WERI-Rb-1 (cell line): ENCODE data around the gene METTL13.

ENCODE experiments used
- DNase-seq: peaks from one replicate; pipeline ENCODE4 v3.0.0-alpha.2; 2020
- H3K27ac ChIP-seq: fragments of 250-450 bp; sonication (Bioruptor Pico); 2 replicates; pipeline ENCODE4 v1.5.1; 2020; ENCODE audit warnings: mild to moderate bottlenecking, moderate library complexity
- H3K27me3 ChIP-seq: fragments of 250-450 bp; sonication (Bioruptor Pico); 2 replicates; pipeline ENCODE4 v1.5.1; 2021; ENCODE audit warnings: mild to moderate bottlenecking, low read depth, moderate library complexity; ENCODE audit not compliant: insufficient read depth, severe bottlenecking
- H3K36me3 ChIP-seq: fragments of 250-450 bp; sonication (Bioruptor Pico); 2 replicates; pipeline ENCODE4 v1.5.1; 2020; ENCODE audit warnings: mild to moderate bottlenecking, moderate library complexity
- H3K4me3 ChIP-seq: 2 replicates; pipeline ENCODE4 v1.5.1; 2011; ENCODE audit warnings: low read depth, mild to moderate bottlenecking, control low read depth, low read length
- H3K9me3 ChIP-seq: fragments of 250-450 bp; sonication (Bioruptor Pico); 2 replicates; pipeline ENCODE4 v1.5.1; 2021; ENCODE audit warnings: mild to moderate bottlenecking, moderate library complexity; ENCODE audit not compliant: severe bottlenecking
- CTCF ChIP-seq: IDR thresholded peaks from 2 replicates; pipeline ENCODE4 v1.5.1; 2011; ENCODE audit warnings: low read depth, mild to moderate bottlenecking, control low read depth, inconsistent platforms, low read length

The METTL13 gene

GRCh38 chr1:171769754-171770153, 11.7 kb upstream of the METTL13 start:
- TF ChIP-seq CTCF = no peak
- Histone ChIP-seq H3K9me3 (no peaks in the 10 kb centered on the region), H3K27ac (no peak overlapping the region), H3K27me3 (no peaks in the 10 kb centered on the region), H3K4me3 (no peak overlapping the region), H3K36me3 (no peaks in the 10 kb centered on the region)
- no peak for DNase-seq

GRCh38 chr1:171772312-171772711, 9.1 kb upstream of the METTL13 start:
- Histone ChIP-seq H3K27me3 (no peaks in the 10 kb centered on the region), H3K9me3 (no peaks in the 10 kb centered on the region), H3K4me3 (no peak overlapping the region), H3K27ac (no peak overlapping the region), H3K36me3 (no peaks in the 10 kb centered on the region)
- DNase-seq = no peak
- no peak for TF ChIP-seq CTCF

DNA sequence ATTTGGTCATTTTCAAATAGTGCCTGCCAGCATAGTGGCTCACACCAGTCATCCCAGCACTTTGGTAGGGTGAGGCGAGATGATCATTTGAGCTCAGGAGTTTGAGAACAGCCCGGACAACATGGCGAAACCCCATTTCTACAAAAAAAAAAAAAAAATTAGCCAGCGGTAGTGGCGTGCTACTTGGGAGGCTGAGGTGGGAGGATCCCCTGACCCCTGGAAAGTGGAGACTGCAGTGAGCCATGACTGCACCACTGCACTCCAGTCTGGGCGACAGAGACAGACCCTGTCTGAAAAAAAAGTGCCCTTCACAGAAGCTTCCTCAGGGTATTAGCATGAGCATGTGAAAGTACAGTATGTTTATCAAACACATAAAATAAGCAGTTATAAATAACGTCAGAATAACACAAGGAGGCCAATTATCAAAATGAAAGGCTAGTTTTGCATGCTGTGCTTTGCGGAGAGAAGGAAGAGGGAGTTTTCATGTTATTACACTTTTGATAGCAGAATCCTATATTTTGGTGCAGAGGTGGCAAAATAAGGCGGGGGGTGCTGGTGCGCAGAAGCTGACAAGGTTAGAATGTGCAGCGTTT, 781 bp upstream of the METTL13 start:
- Histone ChIP-seq H3K36me3 (peaks cover 25% of the 10 kb centered on the region), H3K27me3 (no peaks in the 10 kb centered on the region), H3K9me3 (no peaks in the 10 kb centered on the region), H3K27ac (peak overlapping the region; percentile 91), H3K4me3 (peak overlapping the region; percentile 39)
- no peak for TF ChIP-seq CTCF
- DNase-seq = no peak

GRCh38 chr1:171783816-171784530, 2.5 kb downstream of the METTL13 start:
- Histone ChIP-seq H3K27ac (no peak overlapping the region), H3K9me3 (no peaks in the 10 kb centered on the region), H3K4me3 (no peak overlapping the region), H3K27me3 (no peaks in the 10 kb centered on the region), H3K36me3 (peaks cover 57% of the 10 kb centered on the region)
- TF ChIP-seq CTCF = no peak
- no peak for DNase-seq

DNA sequence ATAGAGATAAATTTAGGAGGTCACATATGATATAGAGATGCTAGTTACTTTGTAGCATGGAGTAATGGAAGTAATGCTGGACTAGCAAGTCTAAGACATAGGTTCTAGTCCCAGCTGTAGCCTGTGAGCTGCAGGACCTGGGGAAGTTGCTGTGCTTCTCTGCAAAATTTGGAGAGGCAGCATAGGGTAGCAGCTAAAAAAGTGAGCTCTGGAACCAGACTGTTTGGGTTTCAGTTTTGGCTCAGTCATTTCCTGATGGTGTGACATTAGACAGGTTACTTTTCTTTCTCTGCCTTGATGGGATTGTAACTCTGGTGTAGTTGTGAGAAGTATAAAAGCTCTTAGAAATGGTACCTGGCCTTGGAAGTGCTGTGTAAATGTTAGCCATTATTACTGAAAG, 3.3 kb downstream of the METTL13 start:
- H3K27ac ChIP-seq = no peak overlapping the region
- H3K27me3 ChIP-seq = no peaks in the 10 kb centered on the region
- no peaks in the 10 kb centered on the region for H3K9me3 ChIP-seq
- no peak for TF ChIP-seq CTCF
- DNase-seq = no peak
- no peak overlapping the region for H3K4me3 ChIP-seq
- H3K36me3 ChIP-seq = peaks cover 65% of the 10 kb centered on the region

GRCh38 chr1:171785766-171786165, 4.3 kb downstream of the METTL13 start:
- Histone ChIP-seq H3K4me3 (no peak overlapping the region), H3K9me3 (no peaks in the 10 kb centered on the region), H3K27me3 (no peaks in the 10 kb centered on the region), H3K36me3 (peaks cover 75% of the 10 kb centered on the region), H3K27ac (no peak overlapping the region)
- no peak for DNase-seq
- no peak for TF ChIP-seq CTCF
